Neural cell (in vitro differentiated cells): ENCODE results near the gene GRK3.

Experiments
- EP300 ChIP-seq: fragments of 450-650 bp; conservative IDR thresholded peaks from 2 replicates; pipeline ENCODE4 v1.6.1; 2014; ENCODE audit warnings: antibody characterized with exemption, mild to moderate bottlenecking, moderate library complexity; ENCODE audit not compliant: poor library complexity, severe bottlenecking
- EZH2 ChIP-seq: fragments of 200-600, 300-800 bp; shearing (Covaris generic), sonication (generic); IDR thresholded peaks from 2 replicates; pipeline ENCODE4 v1.6.1; 2014; ENCODE audit warnings: antibody characterized with exemption, low read length, borderline replicate concordance, mild to moderate bottlenecking; ENCODE audit not compliant: insufficient read depth, poor library complexity, severe bottlenecking
- MXI1 ChIP-seq: fragments of 450-650 bp; conservative IDR thresholded peaks from 2 replicates; pipeline ENCODE4 v1.6.1; 2014; ENCODE audit warnings: antibody characterized with exemption, mild to moderate bottlenecking; ENCODE audit not compliant: poor library complexity, severe bottlenecking
- POLR2AphosphoS5 ChIP-seq: IDR thresholded peaks from 2 replicates; pipeline ENCODE4 v1.6.1; 2012
- RAD21 ChIP-seq: fragments of 450-650 bp; conservative IDR thresholded peaks from 2 replicates; pipeline ENCODE4 v1.6.1; 2014; ENCODE audit warnings: antibody characterized with exemption, mild to moderate bottlenecking, moderate library complexity
- SMC3 ChIP-seq: fragments of 450-650 bp; conservative IDR thresholded peaks from 2 replicates; pipeline ENCODE4 v1.6.1; 2014; ENCODE audit warnings: antibody characterized with exemption, mild to moderate bottlenecking, moderate library complexity; ENCODE audit not compliant: poor library complexity
- TAF1 ChIP-seq: IDR thresholded peaks from 2 replicates; pipeline ENCODE4 v1.6.1; 2012; ENCODE audit warnings: low read depth
- TF ChIP-seq, protein P1 (sequence below): IDR thresholded peaks from 2 replicates; pipeline ENCODE4 v1.6.1; 2012; ENCODE audit warnings: borderline replicate concordance
- TF ChIP-seq, protein P2 (sequence below): fragments of 450-650 bp; IDR thresholded peaks from 2 replicates; pipeline ENCODE4 v1.5.1; 2014; ENCODE audit warnings: antibody characterized with exemption, mild to moderate bottlenecking, moderate library complexity; ENCODE audit not compliant: poor library complexity, severe bottlenecking

GRCh38 chr22:25714070-25714469 is 149.6 kb downstream of the GRK3 start:
- TF ChIP-seq POLR2AphosphoS5 (no peak), EP300 (no peak), EZH2 (no peak), TAF1 (no peak), RAD21 (no peak), MXI1 (no peak), SMC3 (no peak)
- TF ChIP-seq, protein P1, sequence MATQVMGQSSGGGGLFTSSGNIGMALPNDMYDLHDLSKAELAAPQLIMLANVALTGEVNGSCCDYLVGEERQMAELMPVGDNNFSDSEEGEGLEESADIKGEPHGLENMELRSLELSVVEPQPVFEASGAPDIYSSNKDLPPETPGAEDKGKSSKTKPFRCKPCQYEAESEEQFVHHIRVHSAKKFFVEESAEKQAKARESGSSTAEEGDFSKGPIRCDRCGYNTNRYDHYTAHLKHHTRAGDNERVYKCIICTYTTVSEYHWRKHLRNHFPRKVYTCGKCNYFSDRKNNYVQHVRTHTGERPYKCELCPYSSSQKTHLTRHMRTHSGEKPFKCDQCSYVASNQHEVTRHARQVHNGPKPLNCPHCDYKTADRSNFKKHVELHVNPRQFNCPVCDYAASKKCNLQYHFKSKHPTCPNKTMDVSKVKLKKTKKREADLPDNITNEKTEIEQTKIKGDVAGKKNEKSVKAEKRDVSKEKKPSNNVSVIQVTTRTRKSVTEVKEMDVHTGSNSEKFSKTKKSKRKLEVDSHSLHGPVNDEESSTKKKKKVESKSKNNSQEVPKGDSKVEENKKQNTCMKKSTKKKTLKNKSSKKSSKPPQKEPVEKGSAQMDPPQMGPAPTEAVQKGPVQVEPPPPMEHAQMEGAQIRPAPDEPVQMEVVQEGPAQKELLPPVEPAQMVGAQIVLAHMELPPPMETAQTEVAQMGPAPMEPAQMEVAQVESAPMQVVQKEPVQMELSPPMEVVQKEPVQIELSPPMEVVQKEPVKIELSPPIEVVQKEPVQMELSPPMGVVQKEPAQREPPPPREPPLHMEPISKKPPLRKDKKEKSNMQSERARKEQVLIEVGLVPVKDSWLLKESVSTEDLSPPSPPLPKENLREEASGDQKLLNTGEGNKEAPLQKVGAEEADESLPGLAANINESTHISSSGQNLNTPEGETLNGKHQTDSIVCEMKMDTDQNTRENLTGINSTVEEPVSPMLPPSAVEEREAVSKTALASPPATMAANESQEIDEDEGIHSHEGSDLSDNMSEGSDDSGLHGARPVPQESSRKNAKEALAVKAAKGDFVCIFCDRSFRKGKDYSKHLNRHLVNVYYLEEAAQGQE, result no peak
- TF ChIP-seq, protein P2, sequence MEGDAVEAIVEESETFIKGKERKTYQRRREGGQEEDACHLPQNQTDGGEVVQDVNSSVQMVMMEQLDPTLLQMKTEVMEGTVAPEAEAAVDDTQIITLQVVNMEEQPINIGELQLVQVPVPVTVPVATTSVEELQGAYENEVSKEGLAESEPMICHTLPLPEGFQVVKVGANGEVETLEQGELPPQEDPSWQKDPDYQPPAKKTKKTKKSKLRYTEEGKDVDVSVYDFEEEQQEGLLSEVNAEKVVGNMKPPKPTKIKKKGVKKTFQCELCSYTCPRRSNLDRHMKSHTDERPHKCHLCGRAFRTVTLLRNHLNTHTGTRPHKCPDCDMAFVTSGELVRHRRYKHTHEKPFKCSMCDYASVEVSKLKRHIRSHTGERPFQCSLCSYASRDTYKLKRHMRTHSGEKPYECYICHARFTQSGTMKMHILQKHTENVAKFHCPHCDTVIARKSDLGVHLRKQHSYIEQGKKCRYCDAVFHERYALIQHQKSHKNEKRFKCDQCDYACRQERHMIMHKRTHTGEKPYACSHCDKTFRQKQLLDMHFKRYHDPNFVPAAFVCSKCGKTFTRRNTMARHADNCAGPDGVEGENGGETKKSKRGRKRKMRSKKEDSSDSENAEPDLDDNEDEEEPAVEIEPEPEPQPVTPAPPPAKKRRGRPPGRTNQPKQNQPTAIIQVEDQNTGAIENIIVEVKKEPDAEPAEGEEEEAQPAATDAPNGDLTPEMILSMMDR, result no peak
